ENCODE results near the gene PHF11.

- TF ChIP-seq POLR2A (IDR thresholded peaks at IDR 0.05): no peak
- no peak for TF ChIP-seq CTCF (IDR thresholded peaks at IDR 0.05)
These were observed 67.8 kb downstream of the PHF11 start for GRCh38 chr13:49563516-49563915.

All from testis (tissue), 2 donors.